ENCODE results near the gene SLC24A3. TPM values are rescaled to one million over a fixed set of nuclear protein-coding genes. Genes with fewer than 3 reads are reported as not detected.

SLC24A3 gene
- total RNA-seq, 1 donor from 2014 or later, result 0.62 TPM

DNA sequence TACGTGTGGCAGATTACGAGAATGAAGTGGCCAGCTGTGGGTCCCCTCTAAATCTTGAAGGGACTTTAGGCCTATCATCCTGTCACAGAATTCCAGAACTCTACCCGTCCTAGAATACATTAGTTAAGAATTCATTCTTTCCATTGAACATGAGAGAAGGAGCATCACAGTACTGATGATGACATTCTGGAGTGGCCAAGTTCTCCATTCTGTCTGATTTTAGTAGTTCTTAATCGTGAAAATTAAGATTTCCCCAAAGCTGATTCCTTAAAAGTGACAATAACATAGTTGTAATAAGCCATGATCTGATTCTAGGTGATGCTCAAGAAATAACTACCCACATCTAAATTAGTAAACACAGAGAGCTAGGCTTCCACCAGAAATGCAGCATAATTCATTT, 510.6 kb downstream of the SLC24A3 start:
- no peak for ATAC-seq
- no peak for DNase-seq
- intact Hi-C loops (cut with micrococcal nuclease), result no loop called here

DNA sequence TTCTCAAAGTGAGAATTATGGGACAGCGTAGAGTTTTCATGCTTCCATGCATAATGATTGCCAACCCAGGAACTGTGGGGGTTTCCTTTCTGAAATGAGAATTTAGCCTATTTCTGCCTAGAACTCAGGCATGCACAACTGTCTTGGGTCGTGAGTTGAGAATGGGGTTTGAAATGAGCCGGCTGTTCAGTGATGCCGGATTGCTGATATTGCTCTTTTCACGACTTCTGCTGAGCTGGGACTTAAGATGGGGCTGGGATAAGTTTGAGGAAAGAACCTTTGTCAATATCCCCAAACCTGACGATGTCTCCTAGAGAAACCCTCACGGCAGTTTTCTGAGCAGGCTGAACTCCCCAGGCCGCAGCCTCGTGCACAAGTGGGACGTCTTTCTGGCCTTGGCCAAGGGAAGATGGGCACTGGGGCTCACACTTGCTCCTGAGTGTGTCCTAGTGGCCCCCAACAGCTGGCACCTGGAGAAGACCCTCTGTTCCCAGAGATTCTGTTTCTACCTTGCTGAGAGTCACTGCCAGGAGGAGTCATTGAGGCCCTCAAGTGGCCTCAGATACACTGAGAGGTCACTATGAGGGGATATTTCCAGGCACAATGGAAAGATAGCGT, 511.5 kb downstream of the SLC24A3 start:
- no peak for DNase-seq
- no peak for ATAC-seq
- intact Hi-C loops (cut with micrococcal nuclease), result no loop called here

DNA sequence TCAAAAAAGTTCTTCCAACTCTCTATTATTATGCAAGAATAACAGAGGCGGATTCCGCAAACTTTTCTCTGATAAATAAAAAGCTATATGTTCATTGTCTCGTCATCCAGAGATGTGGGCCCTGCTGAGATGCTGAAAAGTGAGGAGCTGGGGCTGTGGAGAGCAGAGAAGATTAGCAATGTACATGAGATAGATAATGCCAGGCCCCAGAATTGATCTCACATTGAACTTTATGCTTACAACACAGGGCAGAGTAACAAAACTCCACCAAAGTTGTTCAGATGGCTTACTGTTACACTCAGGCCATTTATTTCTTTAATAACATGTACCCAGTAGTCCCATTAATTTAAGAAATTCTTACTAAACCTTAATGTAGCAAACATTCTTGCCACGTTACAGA, 512.9 kb downstream of the SLC24A3 start:
- ATAC-seq (no peak), DNase-seq (no peak)
- intact Hi-C loops (cut with micrococcal nuclease), result no loop called here

DNA sequence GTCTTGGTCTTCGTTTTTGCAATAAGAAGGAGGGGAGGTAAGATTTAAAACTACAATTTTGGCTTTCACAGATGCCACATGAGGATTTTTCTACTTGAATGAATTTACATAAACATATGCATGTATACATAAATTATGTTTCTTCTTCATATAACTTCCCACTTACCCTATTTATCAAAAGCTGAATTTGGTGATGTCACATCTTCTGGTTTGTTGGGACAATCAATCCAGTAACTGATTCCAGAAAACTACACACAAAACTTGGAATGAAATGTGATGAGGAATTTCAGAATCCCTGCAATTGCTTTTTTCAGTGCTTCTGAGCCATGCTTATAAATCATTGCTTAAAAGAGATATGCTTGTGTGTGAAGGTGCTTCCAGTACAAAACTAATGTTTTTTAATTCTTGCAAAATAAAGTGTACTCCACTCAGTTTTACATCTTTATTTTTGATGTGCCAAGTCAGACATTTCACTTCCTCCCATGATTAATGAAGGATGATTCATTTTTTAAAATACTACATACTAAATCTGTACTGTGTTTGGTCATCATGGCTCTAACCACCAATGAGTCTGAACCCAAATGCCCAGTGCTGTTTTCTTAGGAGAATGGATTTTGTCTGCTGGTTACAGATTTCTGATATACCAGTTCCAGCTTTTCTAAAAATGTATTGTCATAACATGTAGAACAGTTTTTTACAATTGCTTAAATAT, 513.5 kb downstream of the SLC24A3 start:
- ATAC-seq (no peak), DNase-seq (no peak)
- intact Hi-C loops (cut with micrococcal nuclease), result no loop called here

DNA sequence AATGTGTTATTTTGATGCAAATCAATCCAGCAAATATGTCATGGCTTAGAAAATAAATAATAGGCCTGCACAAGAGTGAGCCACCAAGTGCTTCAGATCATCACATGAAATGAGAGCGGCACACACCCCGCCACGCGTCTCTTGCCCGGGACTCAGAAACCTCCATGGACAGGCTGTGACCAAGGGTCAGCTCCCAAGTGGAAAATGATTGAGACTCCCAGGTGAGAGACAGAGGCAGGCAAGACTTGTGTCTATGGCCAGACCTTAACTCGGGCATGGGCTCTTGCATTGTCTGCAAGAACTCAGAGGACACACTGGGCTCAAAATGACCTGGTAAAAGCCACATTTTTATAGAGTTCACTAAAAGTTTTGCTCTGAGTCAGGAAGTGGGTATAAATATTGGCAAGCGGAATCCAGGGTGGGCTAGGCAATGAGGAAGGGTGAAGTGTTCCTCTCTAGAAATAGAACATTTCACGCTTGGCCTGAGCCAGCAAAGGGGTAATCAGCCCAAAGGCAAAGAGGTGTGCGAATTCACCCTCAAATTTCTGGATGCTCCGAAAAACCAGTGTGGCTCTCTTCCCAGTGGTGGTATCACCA, 514.9 kb downstream of the SLC24A3 start:
- intact Hi-C loops (cut with micrococcal nuclease), result no loop called here
- ATAC-seq, result no peak
- no peak for DNase-seq

DNA sequence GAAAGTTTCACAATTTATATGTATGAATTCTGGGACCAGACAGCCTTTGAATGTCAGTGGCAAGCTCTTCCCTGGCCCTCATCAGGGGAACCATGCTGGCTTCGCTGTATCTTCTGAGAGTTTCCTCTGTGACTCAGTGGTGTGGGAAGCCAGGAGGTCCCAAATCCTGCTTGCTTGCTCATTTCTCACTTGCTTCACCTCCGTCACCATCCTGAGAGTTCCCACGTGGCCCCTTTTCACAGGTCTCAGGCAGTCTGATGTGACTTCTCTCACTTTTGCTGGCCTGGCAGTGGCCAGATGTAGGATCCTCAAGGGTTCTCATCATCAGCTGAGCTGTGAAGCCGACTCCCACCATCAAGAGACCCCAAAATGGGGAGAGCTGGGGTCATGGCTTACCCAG, 517.2 kb downstream of the SLC24A3 start:
- ATAC-seq (no peak), DNase-seq (no peak)
- intact Hi-C loops (cut with micrococcal nuclease), result no loop called here

DNA sequence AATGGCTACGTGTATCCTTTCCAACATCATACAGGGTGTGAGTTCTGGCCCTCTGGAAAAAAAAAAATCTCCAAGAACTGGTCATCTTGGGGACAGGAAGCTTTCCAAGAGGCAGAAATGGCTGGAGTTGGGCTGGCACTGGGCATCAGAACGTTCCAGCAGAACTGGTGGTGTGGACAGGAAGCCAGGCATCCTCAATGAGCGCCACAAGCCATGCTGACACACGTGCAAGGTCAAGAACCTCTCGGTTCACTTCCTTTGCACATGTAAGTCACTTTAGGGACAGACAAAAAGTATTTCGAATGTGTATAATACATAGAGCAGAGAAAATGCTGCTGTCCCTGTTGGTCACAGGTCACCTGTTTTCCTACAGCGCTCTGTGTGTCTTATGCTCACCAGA, 518.3 kb downstream of the SLC24A3 start:
- no peak for DNase-seq
- intact Hi-C loops (cut with micrococcal nuclease), result no loop called here
- ATAC-seq, result no peak

DNA sequence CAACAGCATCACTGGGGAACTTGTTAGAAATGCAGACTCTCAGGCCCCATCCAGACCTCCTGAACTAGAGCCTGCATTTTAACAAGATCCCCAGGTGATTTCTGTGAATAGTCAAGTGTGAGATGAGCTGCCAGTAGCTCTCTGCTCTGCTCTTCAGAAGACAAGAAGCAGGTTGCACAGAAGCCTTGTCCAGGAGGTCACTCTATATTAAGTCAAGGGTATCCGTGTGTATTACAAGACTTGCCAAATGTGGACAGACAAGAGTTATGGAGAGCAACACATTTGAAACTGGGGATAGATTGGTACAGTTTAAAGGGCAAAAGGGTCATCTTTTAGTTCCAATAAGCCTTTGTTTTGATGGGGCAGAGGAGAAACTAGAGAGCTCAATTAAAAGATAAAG, 522.4 kb downstream of the SLC24A3 start:
- ATAC-seq (peak; percentile 63), DNase-seq (no peak)
- intact Hi-C loops (cut with micrococcal nuclease), result no loop called here

DNA sequence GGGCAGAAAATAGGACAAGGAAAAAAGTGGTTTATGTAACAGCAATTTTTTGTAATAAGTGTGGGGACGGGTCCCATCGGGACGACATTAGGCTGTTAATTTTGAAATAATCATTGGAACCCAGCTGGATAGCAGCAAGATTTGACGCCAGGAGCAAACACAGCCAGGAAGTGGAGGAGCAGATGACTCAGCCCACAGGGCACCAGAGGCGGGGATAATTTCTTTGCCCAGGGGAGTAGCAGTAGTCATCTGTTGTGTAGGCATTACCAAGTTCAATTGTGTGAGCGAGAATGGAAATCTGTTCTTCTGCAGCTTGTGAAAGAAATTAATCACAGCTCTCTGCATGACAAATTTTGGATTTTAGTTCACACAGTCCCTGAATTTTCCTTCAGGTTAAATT, 523.0 kb downstream of the SLC24A3 start:
- DNase-seq (peak; percentile 75), ATAC-seq (peak; percentile 97)
- intact Hi-C loops (cut with micrococcal nuclease), result no loop called here

DNA sequence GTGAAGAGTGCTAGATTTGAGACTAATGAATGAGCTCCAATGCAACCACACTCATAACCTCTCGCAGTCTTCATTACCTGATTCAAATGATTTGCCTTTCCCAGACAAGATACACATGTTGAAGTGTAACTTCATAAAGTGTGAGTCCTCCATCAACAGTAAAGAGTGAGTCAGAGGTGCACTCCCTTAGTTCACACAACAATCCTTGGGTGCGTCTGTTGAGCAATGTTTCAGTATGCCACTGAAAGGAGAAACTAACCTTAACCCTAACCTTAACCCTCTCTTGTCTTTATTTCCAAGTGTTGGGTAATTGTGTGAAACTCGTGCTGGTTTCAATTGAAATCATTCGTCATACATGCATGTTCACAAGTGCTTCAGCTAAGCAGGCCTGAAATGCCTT, 524.6 kb downstream of the SLC24A3 start:
- intact Hi-C loops (cut with micrococcal nuclease), result no loop called here
- DNase-seq (no peak), ATAC-seq (peak; percentile 37)

DNA sequence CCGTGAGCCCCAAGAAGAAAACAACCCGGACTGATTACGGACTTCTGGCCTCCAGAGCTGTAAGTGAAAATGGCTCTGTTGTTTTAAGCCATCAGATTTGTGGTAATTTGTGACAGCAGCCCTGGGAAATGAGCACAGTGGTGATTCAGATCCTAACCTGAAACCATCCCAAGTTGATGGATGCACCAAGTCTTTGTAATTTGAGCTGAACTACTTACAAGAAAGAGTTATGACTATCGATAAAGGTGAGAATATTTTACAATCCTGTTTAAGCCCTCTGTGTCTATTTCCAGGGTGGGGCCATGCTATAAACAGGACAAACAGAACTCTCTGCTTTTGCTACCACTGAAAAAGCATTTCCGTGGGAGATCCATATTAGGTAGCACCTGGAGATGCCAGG, 526.5 kb downstream of the SLC24A3 start:
- no peak for ATAC-seq

DNA sequence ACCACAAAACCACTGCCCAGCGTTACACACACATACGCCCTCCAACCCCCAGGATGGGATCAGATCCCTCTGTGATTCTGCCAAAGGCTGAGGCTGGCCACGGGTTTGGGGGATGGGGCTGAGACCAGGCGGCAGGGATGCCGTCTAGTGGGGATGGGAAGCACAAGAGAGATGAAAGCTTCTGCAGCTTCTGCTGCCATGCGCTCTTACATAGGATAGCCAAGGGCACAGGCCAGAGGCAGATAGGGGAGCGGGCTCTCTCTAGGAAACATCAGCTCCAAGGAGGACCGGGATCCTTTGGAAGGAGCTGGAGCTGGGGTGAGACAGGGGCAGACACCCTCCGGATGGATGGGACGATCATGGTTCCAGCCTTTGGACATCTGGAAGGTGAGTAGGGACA, 526.9 kb downstream of the SLC24A3 start:
- DNase-seq, result no peak
- ATAC-seq, result no peak
- intact Hi-C loops (cut with micrococcal nuclease), result no loop called here

More for the DNA sequence above, 526.5 kb downstream of the SLC24A3 start:
- intact Hi-C loops (cut with micrococcal nuclease), result no loop called here
- DNase-seq, result no peak

DNA sequence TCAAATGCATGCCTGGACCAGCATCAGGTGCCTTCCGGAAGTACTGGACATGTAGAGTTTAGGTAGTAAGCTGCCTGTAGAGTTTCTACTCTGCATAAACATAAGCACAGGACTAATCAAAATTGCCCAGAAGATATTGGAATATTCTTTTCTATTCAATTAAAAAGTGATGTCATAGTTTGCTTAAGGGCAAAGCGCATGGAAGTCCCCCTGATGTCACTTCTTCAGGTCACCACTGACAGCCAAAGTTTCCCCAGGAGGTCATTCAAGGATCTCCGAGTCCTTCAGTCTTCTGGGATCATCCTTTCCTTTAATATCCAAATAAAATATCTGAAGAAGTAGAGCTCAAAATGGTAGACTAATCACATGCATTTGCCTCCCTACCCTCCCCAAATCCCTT, 528.1 kb downstream of the SLC24A3 start:
- ATAC-seq (no peak), DNase-seq (no peak)
- intact Hi-C loops (cut with micrococcal nuclease), result no loop called here

DNA sequence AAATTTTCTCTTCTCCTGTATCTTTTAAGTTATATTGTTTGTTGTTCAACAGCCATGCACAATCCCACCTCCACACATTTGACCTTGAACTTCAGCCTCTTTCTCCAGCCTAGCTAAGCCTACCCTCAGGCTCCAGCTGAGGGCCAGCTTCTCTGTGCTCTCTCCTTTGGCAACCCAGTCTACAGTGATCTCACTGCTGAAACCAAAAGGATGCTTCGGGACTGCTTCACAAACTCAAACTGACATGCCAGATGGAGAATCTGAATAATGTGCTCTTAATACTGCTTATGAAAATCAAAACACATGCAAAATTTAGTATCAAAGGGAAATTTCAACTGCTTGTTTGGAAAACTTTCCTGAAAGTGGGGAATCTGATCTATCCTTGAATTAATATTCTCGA, 529.5 kb downstream of the SLC24A3 start:
- DNase-seq, result no peak
- ATAC-seq, result no peak
- intact Hi-C loops (cut with micrococcal nuclease), result no loop called here

DNA sequence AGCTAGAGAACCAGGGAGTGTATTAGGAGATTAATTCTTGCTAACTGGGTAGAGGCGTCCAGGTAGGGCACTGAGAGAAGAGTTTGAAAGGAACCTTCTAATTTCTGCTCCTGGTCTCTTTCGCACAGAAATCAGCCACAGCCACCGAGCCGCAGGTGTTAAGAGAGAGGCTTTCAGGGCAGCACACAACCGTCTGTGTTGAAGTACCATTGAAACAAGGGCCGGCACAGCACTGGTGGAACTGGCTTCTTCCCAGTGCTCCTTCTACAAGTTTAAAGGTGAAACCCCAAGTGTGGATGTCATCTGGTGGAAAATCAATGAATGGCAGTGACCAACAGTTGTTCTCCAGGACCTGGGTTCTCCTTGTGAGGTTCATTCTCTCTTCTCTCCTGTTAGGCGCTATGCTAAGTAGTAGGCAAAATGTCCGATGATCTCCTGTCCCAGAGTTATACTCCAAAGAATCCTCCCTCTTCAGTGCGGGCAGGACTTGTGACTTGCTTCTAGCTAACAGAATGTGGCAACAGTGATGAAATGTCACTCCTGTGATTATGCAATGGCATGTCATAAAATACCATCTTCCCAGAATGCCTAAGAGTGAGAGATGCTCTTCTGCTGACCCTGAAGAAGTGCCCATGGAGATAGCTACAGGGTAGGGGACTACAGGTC, 530.7 kb downstream of the SLC24A3 start:
- intact Hi-C loops (cut with micrococcal nuclease), result no loop called here
- ATAC-seq, result no peak
- no peak for DNase-seq

DNA sequence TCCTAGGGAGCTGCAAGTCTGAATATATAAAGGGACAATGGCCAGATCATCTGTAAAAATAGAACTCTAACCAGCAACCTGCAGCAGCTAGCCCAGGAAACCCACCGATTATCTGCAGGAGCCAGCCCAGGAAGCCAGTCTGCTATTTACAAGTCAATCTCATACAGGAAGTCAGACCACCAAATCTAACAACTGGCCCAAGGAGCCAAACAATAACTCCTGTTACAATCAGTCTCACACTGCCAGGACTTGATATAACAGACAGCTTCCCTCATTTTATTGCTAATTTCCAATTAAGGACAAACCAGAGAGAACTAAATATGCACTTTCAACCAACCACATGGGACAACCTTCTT, 531.2 kb downstream of the SLC24A3 start:
- DNase-seq (no peak), ATAC-seq (no peak)
- intact Hi-C loops (cut with micrococcal nuclease), result no loop called here

DNA sequence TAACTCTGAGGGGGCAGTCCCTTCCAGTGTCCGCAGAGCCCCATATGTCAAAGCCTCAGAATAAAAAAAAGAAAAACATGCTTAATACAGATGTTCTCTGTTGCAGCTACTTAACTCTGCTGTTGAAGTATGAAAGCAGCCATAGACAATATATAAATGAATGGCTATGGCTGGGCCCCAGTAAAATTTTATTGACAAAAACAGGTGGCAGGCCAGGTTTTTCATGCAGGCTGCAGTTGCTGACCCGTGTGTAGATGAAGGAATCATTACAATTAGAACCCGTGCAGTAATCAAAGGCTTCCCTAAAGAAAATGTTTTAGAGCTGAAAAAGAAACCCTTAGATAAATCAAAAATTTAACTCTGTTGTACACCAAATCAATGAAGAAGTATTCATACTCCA, 532.7 kb downstream of the SLC24A3 start:
- no peak for DNase-seq
- intact Hi-C loops (cut with micrococcal nuclease), result no loop called here
- ATAC-seq, result no peak

DNA sequence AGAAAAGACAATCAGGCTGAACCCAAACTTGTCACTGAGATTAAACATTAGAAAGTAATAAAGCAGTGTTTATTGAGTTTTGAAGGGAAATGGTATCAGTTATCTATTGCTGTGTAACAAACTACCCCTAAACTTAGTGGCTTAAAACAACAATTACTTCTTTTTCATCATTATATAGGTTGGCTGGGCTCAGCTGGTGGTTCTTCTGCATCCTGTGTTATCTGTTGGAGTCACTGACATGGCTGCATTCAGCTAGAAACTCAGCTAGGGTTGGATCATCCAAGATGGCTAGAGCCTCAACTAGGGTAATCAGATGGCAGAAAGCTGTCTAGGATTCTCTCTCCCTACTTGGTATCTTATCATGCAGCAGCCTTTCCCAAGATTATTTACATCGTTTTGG, 533.1 kb downstream of the SLC24A3 start:
- no peak for ATAC-seq
- no peak for DNase-seq
- intact Hi-C loops (cut with micrococcal nuclease), result no loop called here

DNA sequence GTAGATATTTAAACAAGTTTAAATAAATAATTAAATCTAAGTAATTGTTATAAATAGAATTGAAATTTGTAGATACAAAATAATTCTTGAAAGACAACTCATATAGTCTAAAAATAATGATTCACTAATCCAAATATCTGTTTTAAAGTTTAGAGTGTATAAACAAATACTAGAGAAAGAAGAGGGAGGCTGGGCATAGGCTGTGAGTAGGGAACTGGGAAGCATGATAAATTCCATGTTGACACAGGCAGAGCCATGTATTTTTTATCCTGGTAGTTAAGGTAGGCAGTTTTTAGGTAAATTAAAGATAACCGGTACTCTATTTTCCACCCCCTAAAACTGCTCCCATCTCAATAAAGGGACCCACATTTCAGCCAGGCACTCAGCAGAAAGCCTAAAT, 534.0 kb downstream of the SLC24A3 start:
- DNase-seq, result no peak
- intact Hi-C loops (cut with micrococcal nuclease), result no loop called here
- ATAC-seq, result no peak

DNA sequence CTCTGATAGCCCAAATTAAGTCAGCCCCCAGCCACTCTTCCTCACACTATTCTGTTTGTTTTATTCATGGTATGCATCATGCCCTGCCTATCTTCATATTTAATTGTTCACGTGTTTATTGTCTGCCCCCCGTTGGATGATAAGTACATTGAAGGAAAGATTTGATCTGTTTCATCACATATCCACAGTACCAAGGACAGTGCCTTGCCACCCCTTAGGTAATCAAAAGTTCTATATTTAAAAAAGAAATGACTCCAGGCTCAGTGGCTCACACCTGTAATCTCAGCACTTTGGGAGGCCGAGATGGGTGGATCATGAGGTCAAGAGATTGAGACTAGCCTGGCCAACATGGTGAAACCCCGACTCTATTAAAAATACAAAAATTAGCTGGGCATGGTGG, 535.5 kb downstream of the SLC24A3 start:
- no peak for DNase-seq
- no peak for ATAC-seq
- intact Hi-C loops (cut with micrococcal nuclease), result no loop called here

DNA sequence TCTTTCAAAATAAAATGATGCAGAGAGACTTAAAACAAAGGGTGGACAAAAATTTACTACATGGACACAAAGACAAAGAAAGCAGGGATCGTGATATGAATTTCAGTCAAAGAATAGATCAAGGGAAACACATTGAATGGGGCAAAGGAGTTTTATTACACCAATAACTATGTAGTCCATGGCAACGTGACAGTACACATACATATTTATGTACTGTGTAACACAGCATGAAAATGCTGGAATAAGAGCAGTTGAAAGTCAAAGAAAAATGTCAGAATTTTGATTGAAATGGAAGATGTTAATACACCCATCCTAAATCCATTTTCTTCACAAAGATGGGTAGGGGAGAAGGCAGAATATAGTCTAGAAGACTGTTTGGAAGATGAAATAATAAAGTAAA, 536.2 kb downstream of the SLC24A3 start:
- DNase-seq, result no peak
- intact Hi-C loops (cut with micrococcal nuclease), result no loop called here
- no peak for ATAC-seq
